Eye (tissue), 1 donor: Measurements from ENCODE around the gene SLC5A11.
"Not testable (repeated sequence)": the region's sequence is repeated elsewhere in the genome, so short reads cannot be mapped to it uniquely, and the experiment has no call there.

Experiments
- DNase-seq: peaks from one replicate; pipeline ENCODE4 v3.0.0-alpha.2; 2015

Gene SLC5A11

GRCh38 chr16:24834459-24835335 is 11.1 kb upstream of the SLC5A11 start:
- peak; percentile 30 for DNase-seq

- DNase-seq = no peak
These were observed 8.9 kb upstream of the SLC5A11 start for GRCh38 chr16:24836836-24837235.

GRCh38 chr16:24837969-24838368 is 7.8 kb upstream of the SLC5A11 start:
- no peak for DNase-seq

- DNase-seq = no peak
These were observed 7.1 kb upstream of the SLC5A11 start for GRCh38 chr16:24838554-24839266.

- no peak for DNase-seq
These were observed 6.3 kb upstream of the SLC5A11 start for GRCh38 chr16:24839347-24839972.

GRCh38 chr16:24841291-24841690 is 4.5 kb upstream of the SLC5A11 start:
- no peak for DNase-seq

GRCh38 chr16:24844101-24845030 is 1.4 kb upstream of the SLC5A11 start:
- DNase-seq = no peak

GRCh38 chr16:24845031-24845365 is 765 bp upstream of the SLC5A11 start:
- not testable (repeated sequence) for DNase-seq

GRCh38 chr16:24846548-24847357 is 990 bp downstream of the SLC5A11 start:
- DNase-seq = no peak

- no peak for DNase-seq
These were observed 1.5 kb downstream of the SLC5A11 start for GRCh38 chr16:24847358-24847664.

GRCh38 chr16:24848065-24848464 is 2.3 kb downstream of the SLC5A11 start:
- DNase-seq = no peak

- no peak for DNase-seq
These were observed 3.9 kb downstream of the SLC5A11 start for GRCh38 chr16:24849641-24850040.

- no peak for DNase-seq
These were observed 4.7 kb downstream of the SLC5A11 start for GRCh38 chr16:24850289-24850938.

GRCh38 chr16:24851700-24852099 is 5.9 kb downstream of the SLC5A11 start:
- DNase-seq = no peak

GRCh38 chr16:24852281-24852721 is 6.5 kb downstream of the SLC5A11 start:
- DNase-seq = no peak

GRCh38 chr16:24853169-24853824 is 7.5 kb downstream of the SLC5A11 start:
- DNase-seq = no peak

- DNase-seq = peak; percentile 3
These were observed 8.1 kb downstream of the SLC5A11 start for GRCh38 chr16:24853830-24854229.

GRCh38 chr16:24854607-24855171 is 8.9 kb downstream of the SLC5A11 start:
- no peak for DNase-seq

GRCh38 chr16:24855678-24856077 is 9.9 kb downstream of the SLC5A11 start:
- DNase-seq = no peak

GRCh38 chr16:24856871-24857270 is 11.1 kb downstream of the SLC5A11 start:
- DNase-seq = not testable (repeated sequence)
